NCI-H1417 (cell line): ENCODE measurements around the gene CWF19L1.

Experiments
- DNase-seq, 3 experiments: peaks; one replicate each; lab custom pipeline; 2025; lab: John Stamatoyannopoulos, UW

The CWF19L1 gene

GRCh38 chr10:100248820-100249219 lies 18.6 kb downstream of the CWF19L1 start:
- DNase-seq: no peak

GRCh38 chr10:100245484-100246220 lies 21.8 kb downstream of the CWF19L1 start:
- no peak for DNase-seq

- DNase-seq: no peak
Measured at GRCh38 chr10:100239851-100240250, 27.6 kb downstream of the CWF19L1 start.

GRCh38 chr10:100238429-100238828 lies 29.0 kb downstream of the CWF19L1 start:
- no peak for DNase-seq

GRCh38 chr10:100232101-100232500 lies 35.3 kb downstream of the CWF19L1 start:
- no peak for DNase-seq

GRCh38 chr10:100229819-100230422 lies 37.5 kb downstream of the CWF19L1 start:
- no peak for DNase-seq

- no peak for DNase-seq
Measured at GRCh38 chr10:100223879-100224278, 43.6 kb downstream of the CWF19L1 start.

GRCh38 chr10:100222529-100222928 lies 44.9 kb downstream of the CWF19L1 start:
- no peak for DNase-seq

- no peak for DNase-seq
Measured at GRCh38 chr10:100216006-100216405, 51.4 kb downstream of the CWF19L1 start.

GRCh38 chr10:100209303-100209702 lies 58.1 kb downstream of the CWF19L1 start:
- DNase-seq: no peak

GRCh38 chr10:100208276-100208675 lies 59.2 kb downstream of the CWF19L1 start:
- DNase-seq: no peak

- DNase-seq: no peak
Measured at GRCh38 chr10:100204370-100204769, 63.1 kb downstream of the CWF19L1 start.

GRCh38 chr10:100201549-100201948 lies 65.9 kb downstream of the CWF19L1 start:
- no peak for DNase-seq

- no peak for DNase-seq
Measured at GRCh38 chr10:100194711-100195110, 72.7 kb downstream of the CWF19L1 start.

GRCh38 chr10:100192350-100192749 lies 75.1 kb downstream of the CWF19L1 start:
- DNase-seq: no peak

- DNase-seq: peak in 1 of 3 experiments; percentile 22
Measured at GRCh38 chr10:100186253-100187212, 80.9 kb downstream of the CWF19L1 start.

- peak; percentile 86 to 92 (median 92) for DNase-seq
Measured at GRCh38 chr10:100185364-100186252, 81.8 kb downstream of the CWF19L1 start, which contains the start of gene ERLIN1. TSS of gene ERLIN1 (minus strand) at chr10:100186029. CDS start at chr10:100185626, 403 bp downstream.

GRCh38 chr10:100184840-100185239 lies 82.6 kb downstream of the CWF19L1 start:
- peak in 1 of 3 experiments; percentile 24 for DNase-seq

GRCh38 chr10:100184426-100184825 lies 83.0 kb downstream of the CWF19L1 start:
- DNase-seq: no peak

GRCh38 chr10:100183481-100183880 lies 84.0 kb downstream of the CWF19L1 start:
- no peak for DNase-seq

- no peak for DNase-seq
Measured at GRCh38 chr10:100182908-100183307, 84.5 kb downstream of the CWF19L1 start.
